Ammon's horn (tissue), 1 donor: ENCODE data around the gene RNF2.
"Not testable (repeated sequence)": the region's sequence is repeated elsewhere in the genome, so short reads cannot be mapped to it uniquely, and the experiment has no call there.

Experiments
- DNase-seq: peaks from one replicate; pipeline ENCODE4 v3.0.0-alpha.2; 2016; ENCODE audit warnings: low spot score

The RNF2 gene

GRCh38 chr1:185050823-185051451 lies 5.6 kb downstream of the RNF2 start:
- DNase-seq: no peak

- no peak for DNase-seq
Measured at GRCh38 chr1:185053204-185053603, 7.8 kb downstream of the RNF2 start.

GRCh38 chr1:185054365-185055060 lies 9.2 kb downstream of the RNF2 start:
- no peak for DNase-seq

GRCh38 chr1:185058110-185058509 lies 12.8 kb downstream of the RNF2 start:
- DNase-seq: no peak

GRCh38 chr1:185058876-185059275 lies 13.5 kb downstream of the RNF2 start:
- DNase-seq: no peak

GRCh38 chr1:185059950-185060571 lies 14.7 kb downstream of the RNF2 start:
- no peak for DNase-seq

- DNase-seq: no peak
Measured at GRCh38 chr1:185062710-185063370, 17.5 kb downstream of the RNF2 start.

GRCh38 chr1:185063719-185064118 lies 18.4 kb downstream of the RNF2 start:
- DNase-seq: no peak

GRCh38 chr1:185065006-185065405 lies 19.6 kb downstream of the RNF2 start:
- DNase-seq: not testable (repeated sequence)

GRCh38 chr1:185066181-185066580 lies 20.8 kb downstream of the RNF2 start:
- DNase-seq: no peak

GRCh38 chr1:185068341-185068740 lies 23.0 kb downstream of the RNF2 start:
- DNase-seq: no peak

GRCh38 chr1:185069202-185069772 lies 23.9 kb downstream of the RNF2 start:
- DNase-seq: no peak

- DNase-seq: no peak
Measured at GRCh38 chr1:185070051-185070450, 24.7 kb downstream of the RNF2 start.

- no peak for DNase-seq
Measured at GRCh38 chr1:185073725-185074124, 28.4 kb downstream of the RNF2 start.

GRCh38 chr1:185074307-185074706 lies 28.9 kb downstream of the RNF2 start:
- no peak for DNase-seq

- no peak for DNase-seq
Measured at GRCh38 chr1:185075476-185075875, 30.1 kb downstream of the RNF2 start.

GRCh38 chr1:185077374-185077773 lies 32.0 kb downstream of the RNF2 start:
- no peak for DNase-seq

- no peak for DNase-seq
Measured at GRCh38 chr1:185080422-185080821, 35.1 kb downstream of the RNF2 start.

- DNase-seq: no peak
Measured at GRCh38 chr1:185083818-185084217, 38.5 kb downstream of the RNF2 start.

- DNase-seq: no peak
Measured at GRCh38 chr1:185087101-185087500, 41.7 kb downstream of the RNF2 start.

GRCh38 chr1:185087746-185088145 lies 42.4 kb downstream of the RNF2 start:
- DNase-seq: no peak

GRCh38 chr1:185091480-185091879 lies 46.1 kb downstream of the RNF2 start:
- DNase-seq: no peak

- DNase-seq: no peak
Measured at GRCh38 chr1:185094761-185095160, 49.4 kb downstream of the RNF2 start.
